GM12801 (cell line): ENCODE measurements around the gene KRT79.

Experiments
- TF ChIP-seq, protein P1 (sequence below): IDR thresholded peaks from one replicate; pipeline ENCODE4 v1.5.1; 2011; ENCODE audit warnings: control low read depth; ENCODE audit not compliant: insufficient read length; ENCODE audit errors: extremely low read depth

KRT79 gene

DNA sequence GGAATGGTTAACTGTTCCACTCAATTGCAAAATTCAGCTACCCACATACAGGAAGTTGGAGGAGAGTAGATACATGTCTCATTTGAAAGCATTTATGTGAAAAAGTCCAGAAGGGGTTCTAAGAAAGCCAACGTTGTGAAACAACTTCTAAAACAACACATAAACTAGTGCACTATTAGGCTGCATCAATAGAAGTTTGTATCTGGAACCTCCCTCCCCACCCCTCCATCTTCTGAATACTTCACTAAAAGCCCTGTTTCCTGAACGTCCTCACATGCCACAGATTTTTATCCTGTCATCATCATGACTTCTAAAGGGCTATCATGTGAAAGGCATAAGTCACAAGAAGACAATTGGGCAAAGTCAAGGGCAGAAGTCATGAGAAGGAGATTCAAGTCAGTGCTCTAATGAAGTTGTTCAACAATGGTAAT, 5.5 kb downstream of the KRT79 start:
- TF ChIP-seq, protein P1, sequence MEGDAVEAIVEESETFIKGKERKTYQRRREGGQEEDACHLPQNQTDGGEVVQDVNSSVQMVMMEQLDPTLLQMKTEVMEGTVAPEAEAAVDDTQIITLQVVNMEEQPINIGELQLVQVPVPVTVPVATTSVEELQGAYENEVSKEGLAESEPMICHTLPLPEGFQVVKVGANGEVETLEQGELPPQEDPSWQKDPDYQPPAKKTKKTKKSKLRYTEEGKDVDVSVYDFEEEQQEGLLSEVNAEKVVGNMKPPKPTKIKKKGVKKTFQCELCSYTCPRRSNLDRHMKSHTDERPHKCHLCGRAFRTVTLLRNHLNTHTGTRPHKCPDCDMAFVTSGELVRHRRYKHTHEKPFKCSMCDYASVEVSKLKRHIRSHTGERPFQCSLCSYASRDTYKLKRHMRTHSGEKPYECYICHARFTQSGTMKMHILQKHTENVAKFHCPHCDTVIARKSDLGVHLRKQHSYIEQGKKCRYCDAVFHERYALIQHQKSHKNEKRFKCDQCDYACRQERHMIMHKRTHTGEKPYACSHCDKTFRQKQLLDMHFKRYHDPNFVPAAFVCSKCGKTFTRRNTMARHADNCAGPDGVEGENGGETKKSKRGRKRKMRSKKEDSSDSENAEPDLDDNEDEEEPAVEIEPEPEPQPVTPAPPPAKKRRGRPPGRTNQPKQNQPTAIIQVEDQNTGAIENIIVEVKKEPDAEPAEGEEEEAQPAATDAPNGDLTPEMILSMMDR = no peak

DNA sequence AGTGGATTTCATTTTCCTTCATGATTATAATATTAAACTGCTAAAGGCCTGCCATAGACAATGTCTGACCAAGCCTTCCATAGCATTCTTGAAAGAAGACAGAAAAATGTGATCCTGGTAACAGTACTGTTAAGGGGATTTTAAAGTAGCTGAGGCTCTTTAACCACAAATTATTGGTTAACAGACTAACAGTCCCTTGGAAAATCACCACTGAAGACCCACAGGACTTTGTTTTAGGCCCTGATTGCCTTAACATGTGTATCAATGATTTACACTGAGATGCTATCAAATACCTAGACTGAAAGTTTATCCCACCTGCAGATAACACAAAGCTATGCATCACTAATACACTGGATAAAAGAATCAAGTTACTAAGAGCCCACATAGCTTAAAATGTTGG, 6.0 kb downstream of the KRT79 start:
- TF ChIP-seq, protein P1 = no peak

DNA sequence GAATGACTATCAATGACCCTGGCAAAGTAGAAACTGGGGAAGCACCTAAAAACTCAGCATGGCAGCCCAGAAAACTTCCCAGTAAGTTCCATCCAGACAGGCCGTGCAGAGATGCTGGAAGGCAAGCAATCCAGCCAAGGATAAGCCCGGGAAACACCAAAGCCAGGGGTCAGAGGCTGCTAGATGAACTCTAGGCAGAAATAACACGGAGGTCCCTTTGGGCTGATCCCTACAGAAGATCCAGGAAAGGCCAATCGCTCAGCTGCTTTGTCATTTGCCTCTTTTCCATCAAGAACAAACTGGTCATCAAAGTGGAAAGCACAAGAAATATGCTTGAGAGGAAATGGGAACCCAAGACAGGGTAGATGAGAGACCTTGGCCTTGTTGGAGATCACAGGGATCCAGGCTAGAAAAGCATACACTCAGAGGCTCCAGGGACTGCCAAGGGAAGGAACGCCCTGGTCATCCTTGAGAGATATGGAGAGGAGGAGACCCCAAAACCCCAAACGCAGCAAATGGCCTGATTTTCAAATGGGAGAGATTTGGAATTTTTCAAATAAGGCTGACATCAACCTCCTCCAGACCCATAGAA, 6.5 kb downstream of the KRT79 start:
- TF ChIP-seq, protein P1 = no peak

DNA sequence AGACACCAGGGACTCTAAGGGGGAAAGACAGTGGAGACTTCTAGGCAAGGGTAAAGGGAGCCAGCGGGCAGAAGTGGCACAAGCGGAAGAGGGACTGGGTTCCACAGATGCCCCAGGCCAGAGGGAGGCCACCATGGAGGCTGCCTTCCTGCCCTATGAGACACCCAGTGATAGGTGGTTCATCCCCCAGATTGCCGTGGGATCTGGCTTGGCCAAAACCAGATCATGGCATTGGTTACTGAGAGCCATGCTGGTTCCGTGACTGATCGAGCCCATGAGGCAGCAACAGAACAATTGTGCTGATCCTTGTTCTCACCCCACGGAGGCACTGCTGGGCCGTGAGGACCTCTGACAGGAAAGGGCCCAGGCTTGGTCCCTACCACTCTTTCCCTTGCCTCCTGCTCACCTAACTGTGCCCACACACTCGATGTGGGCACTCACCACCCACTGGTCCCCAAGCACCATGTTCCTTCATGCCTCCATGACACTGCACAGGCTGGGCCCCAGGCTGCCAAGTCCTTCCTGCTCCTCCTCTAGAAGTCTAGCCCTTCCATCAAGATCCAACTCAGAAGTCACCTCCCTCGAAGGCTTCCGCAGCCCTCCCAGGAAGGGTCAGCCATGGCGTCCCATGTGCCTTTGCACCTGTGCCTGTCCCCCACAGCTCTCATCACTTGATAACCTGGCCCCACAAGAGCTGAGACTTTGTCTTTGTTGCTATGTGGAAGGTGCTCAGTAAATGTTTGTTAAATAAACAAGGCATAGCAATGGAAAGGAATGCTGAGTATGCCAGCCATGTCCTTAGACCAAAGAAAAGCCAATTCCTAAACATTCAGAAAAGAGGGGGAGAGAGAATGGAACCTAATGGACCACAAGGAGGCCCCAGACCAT, 7.3 kb downstream of the KRT79 start:
- TF ChIP-seq, protein P1 = no peak

DNA sequence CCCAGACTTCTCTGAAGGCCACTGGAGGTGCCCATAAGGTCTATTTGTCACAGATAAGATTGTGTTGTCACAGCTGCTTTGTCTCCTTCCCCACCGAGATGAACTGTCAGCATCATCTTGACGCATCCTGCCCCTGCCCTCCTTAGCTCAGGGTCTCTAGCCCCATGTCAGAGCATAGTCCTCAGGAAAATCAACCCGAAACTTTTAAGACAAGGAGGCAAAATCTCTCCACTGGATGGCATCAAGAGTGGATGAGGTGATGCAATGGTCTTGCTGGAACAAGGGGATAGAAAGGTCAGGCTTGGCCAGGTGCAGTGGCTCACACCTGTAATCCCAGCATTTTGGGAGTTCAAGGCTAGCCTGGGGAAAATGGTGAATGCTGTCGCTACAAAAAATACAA, 8.2 kb downstream of the KRT79 start:
- TF ChIP-seq, protein P1 = no peak

DNA sequence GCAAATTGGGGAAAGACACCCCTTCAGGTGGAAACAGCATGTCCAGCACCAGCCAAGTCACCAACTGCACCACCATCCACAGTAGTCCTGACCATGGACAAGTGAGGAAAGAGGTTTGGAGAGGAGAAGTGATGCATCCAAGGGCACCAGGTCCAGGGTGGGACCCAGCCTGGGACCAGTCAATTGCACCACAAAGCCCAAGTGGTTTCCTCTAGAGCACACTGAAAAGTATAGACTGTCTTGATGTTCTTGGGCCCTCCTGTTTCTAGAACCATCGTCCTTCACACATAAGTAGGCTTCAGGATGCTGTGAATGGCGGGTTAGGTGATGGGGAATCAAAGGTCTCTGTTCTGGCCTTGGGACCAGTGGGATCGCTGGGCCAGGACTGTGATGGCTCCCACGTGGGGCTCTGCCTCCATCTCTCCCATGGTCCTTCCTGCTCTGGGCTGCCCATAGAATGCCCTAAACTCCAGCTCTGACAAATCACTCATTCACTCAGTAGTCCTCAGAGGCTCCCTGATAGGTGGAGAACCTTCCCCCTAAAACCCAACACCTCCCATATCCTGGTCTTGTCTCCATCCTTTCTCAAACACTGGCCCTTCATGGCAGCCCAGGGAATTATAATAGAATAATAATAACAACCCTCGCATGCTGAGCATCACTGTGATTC, 9.2 kb downstream of the KRT79 start:
- TF ChIP-seq, protein P1 = no peak

DNA sequence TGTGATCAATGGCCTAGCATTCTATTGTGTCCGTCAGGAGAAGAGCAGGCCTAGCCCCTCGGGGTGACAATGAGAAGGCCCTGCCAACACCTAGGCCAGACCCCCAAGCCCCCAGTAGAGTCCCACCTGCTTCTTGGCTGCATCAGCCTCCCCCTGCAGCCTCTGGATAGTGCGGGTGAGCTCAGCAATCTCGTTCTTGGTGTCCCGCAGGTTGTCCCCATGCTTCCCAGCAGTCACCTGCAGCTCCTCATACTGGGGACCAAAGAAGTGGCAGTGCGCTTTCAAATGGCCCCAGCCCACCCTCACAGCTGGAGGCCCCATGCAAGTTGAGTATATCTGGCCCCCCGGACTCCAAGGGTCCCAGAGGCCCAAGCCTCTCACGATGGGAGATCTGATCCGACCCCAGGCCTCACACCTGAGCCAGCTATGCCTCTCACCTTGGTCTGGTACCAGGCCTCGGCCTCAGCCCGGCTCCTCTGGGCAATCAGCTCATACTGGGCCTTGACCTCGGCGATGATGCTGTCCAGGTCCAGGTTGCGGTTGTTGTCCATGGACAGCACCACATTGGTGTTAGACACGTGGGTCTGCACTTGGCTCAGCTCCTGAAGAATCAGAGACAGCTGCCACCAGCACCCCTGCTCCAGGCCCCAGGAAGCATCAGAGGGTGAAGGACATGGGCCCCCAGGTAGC, 10.2 kb downstream of the KRT79 start:
- TF ChIP-seq, protein P1 = no peak
